Endothelial cell of umbilical vein (primary cell): Measurements from ENCODE around the gene FOXK1. TPM values are rescaled to one million over a fixed set of nuclear protein-coding genes. Genes with fewer than 3 reads are reported as not detected.

Experiments used
- BruUV-seq: library from RNA; stranded (reverse); fragments of 400-500 nt; replicated peaks from 2 replicates; lab custom pipeline; 2021; lab: Mats Ljungman, UMichigan
- CTCF ChIA-PET: fragments of 300-600, 350-600 bp; sonication (Branson Sonifier 250); formaldehyde crosslinking; loops from one replicate; lab custom pipeline; 2021; ENCODE audit warnings: antibody characterized with exemption, inconsistent platforms; lab: Charles Lee
- POLR2A ChIA-PET: fragments of 300-600, 350-600 bp; sonication (Branson Sonifier 250); formaldehyde crosslinking; loops from one replicate; lab custom pipeline; 2021; ENCODE audit warnings: antibody characterized with exemption, inconsistent platforms; lab: Charles Lee
- DNase-seq: peaks from one replicate; pipeline ENCODE4 v3.0.0-alpha.2; 2011; ENCODE audit warnings: low read depth, low spot score
- FAIRE-seq: peaks from 2 replicates; lab custom pipeline; 2011; peaks lifted over from hg19 to GRCh38; lab: Jason Lieb, UNC
- H2AFZ ChIP-seq: 2 replicates; pipeline ENCODE4 v1.6.0; 2012; ENCODE audit warnings: low read depth, low read length, control low read depth, inconsistent platforms
- H3K27ac ChIP-seq: 2 replicates; pipeline ENCODE4 v1.5.1; 2011; ENCODE audit warnings: low read depth, mild to moderate bottlenecking, control low read depth, low read length, moderate library complexity; ENCODE audit not compliant: insufficient read depth
- H3K27me3 ChIP-seq, 2 experiments: 2 replicates each; pipeline versions ENCODE4 v1.6.0 to v1.6.1; 2011; ENCODE audit warnings: low read length in 2 of 2, mixed read lengths in 1 of 2; ENCODE audit not compliant: control insufficient read depth in 2 of 2, insufficient read depth in 2 of 2
- H3K36me3 ChIP-seq, 2 experiments: 2 replicates in 1 of 2; 3 replicates in 1 of 2; pipeline ENCODE4 v1.5.1; 2011; ENCODE audit warnings: low read length in 2 of 2, mild to moderate bottlenecking in 1 of 2, moderate library complexity in 1 of 2; ENCODE audit not compliant: control insufficient read depth in 2 of 2, insufficient read depth in 2 of 2; ENCODE audit errors: extremely low read depth in 1 of 2
- H3K4me1 ChIP-seq: 3 replicates; pipeline ENCODE4 v1.5.1; 2011; ENCODE audit warnings: mild to moderate bottlenecking, low read length; ENCODE audit not compliant: control insufficient read depth, insufficient read depth; ENCODE audit errors: extremely low read depth
- H3K4me2 ChIP-seq: 2 replicates; pipeline ENCODE4 v1.6.1; 2011; ENCODE audit warnings: low read length, control low read depth, mixed read lengths; ENCODE audit not compliant: insufficient read depth
- H3K4me3 ChIP-seq, 3 experiments: fragments of 200-600 bp in 1 of 3; sonication (generic), shearing (Covaris generic) in 1 of 3; replicated peaks in 1 of 3; 2 replicates each; pipeline ENCODE4 v1.5.1; 2011 to 2016; ENCODE audit warnings: control low read depth in 3 of 3, low read length in 3 of 3, mild to moderate bottlenecking in 2 of 3, inconsistent platforms in 1 of 3, low read depth in 1 of 3, moderate library complexity in 1 of 3; ENCODE audit not compliant: insufficient read depth in 1 of 3
- H3K79me2 ChIP-seq: 2 replicates; pipeline ENCODE4 v1.6.0; 2012; ENCODE audit warnings: low read length, inconsistent platforms; ENCODE audit not compliant: control insufficient read depth, insufficient read depth
- H3K9ac ChIP-seq: replicated peaks from 2 replicates; pipeline ENCODE3; 2011; ENCODE audit warnings: low read length, control low read depth; ENCODE audit not compliant: insufficient read depth; ENCODE audit errors: extremely low read depth
- H3K9me1 ChIP-seq: replicated peaks from 3 replicates; pipeline ENCODE4 v1.6.0; 2011; ENCODE audit warnings: mild to moderate bottlenecking, low read length; ENCODE audit not compliant: control insufficient read depth, insufficient read depth; ENCODE audit errors: extremely low read depth
- H3K9me3 ChIP-seq: replicated peaks from 2 replicates; pipeline ENCODE4 v1.5.1; 2012; ENCODE audit warnings: low read length, inconsistent platforms; ENCODE audit not compliant: control insufficient read depth, insufficient read depth
- H4K20me1 ChIP-seq: replicated peaks from 2 replicates; pipeline ENCODE3; 2011; ENCODE audit warnings: mild to moderate bottlenecking, low read length; ENCODE audit not compliant: control insufficient read depth, insufficient read depth; ENCODE audit errors: extremely low read depth
- CTCF ChIP-seq, 2 donors: IDR thresholded peaks; 1 replicate in 1 of 2; 2 replicates in 1 of 2; pipeline ENCODE4 v1.5.1; 2011; ENCODE audit warnings: low read length in 2 of 2, mild to moderate bottlenecking in 2 of 2, moderate library complexity in 2 of 2, control low read depth in 1 of 2, inconsistent platforms in 1 of 2, low read depth in 1 of 2; ENCODE audit not compliant: insufficient read depth in 1 of 2; ENCODE audit errors: extremely low read depth in 1 of 2
- EZH2 ChIP-seq: IDR thresholded peaks from 2 replicates; pipeline ENCODE4 v1.6.1; 2012; ENCODE audit warnings: borderline replicate concordance, low read depth, mild to moderate bottlenecking, moderate library complexity, low read length, inconsistent platforms; ENCODE audit not compliant: severe bottlenecking
- FOS ChIP-seq: IDR thresholded peaks from 2 replicates; pipeline ENCODE4 v1.6.1; 2011; ENCODE audit warnings: mild to moderate bottlenecking, low read length, moderate library complexity, borderline replicate concordance; ENCODE audit not compliant: insufficient read depth
- GATA2 ChIP-seq: IDR thresholded peaks from 2 replicates; pipeline ENCODE4 v1.7.0; 2011; ENCODE audit warnings: low read depth, mild to moderate bottlenecking, moderate library complexity, mixed read lengths, low read length; ENCODE audit not compliant: insufficient read length, insufficient read depth
- JUN ChIP-seq: IDR thresholded peaks from 2 replicates; pipeline ENCODE4 v1.6.1; 2011; ENCODE audit warnings: borderline replicate concordance, low read depth; ENCODE audit not compliant: insufficient read length, insufficient read depth
- MAX ChIP-seq: IDR thresholded peaks from 2 replicates; pipeline ENCODE4 v1.6.1; 2011; ENCODE audit not compliant: insufficient read depth, insufficient read length
- MYC ChIP-seq: IDR thresholded peaks from one replicate; pipeline ENCODE4 v1.6.1; 2011; ENCODE audit warnings: mild to moderate bottlenecking, low read depth, low read length
- POLR2A ChIP-seq: IDR thresholded peaks from 2 replicates; pipeline ENCODE4 v1.6.1; 2012; ENCODE audit warnings: low read depth, mild to moderate bottlenecking, control low read depth, low read length
- POLR2AphosphoS5 ChIP-seq: IDR thresholded peaks from 2 replicates; pipeline ENCODE4 v1.6.1; 2012; ENCODE audit warnings: low read depth, mild to moderate bottlenecking, control low read depth, low read length, moderate library complexity; ENCODE audit not compliant: insufficient read depth
- dilution Hi-C: fragments of 300-500 bp; cut with MboI; formaldehyde crosslinking; loops from one replicate; pipeline ENCODE4 v1.15.0; 2019; ENCODE audit warnings: low sequenced_read_pairs; ENCODE audit not compliant: extremely low pct_ligation_motif_present
- intact Hi-C: fragments of 100-400 bp; cut with micrococcal nuclease; formaldehyde crosslinking; loops from one replicate; pipeline ENCODE4 v1.10.0; 2022
- microRNA-seq: library from miRNA; unstranded; fragments of <30 nt; microRNA quantifications from one replicate; pipeline ENCODE4 v1.2.0, GENCODE V29; 2021; ENCODE audit warnings: borderline number of aligned reads, borderline replicate concordance
- polyA plus RNA-seq, 4 experiments: library from polyadenylated mRNA; depleted of rRNA in 3 of 4; stranded (reverse) in 3 of 4; unstranded in 1 of 4; fragments of >200 nt; gene quantifications; 2 replicates each; pipeline versions ENCODE4 v1.2.1 to v1.2.3, GENCODE V29; 2011 to 2012; ENCODE audit warnings: missing spikeins in 1 of 4
- small RNA-seq: library from RNA; depleted of rRNA; stranded (forward); fragments of <200 nt; gene quantifications from one replicate; pipeline ENCODE3, GENCODE V24; 2012; ENCODE audit warnings: low replicate concordance, low read depth; ENCODE audit not compliant: insufficient read depth, insufficient read length
- total RNA-seq: library from RNA; stranded (reverse); gene quantifications from 2 replicates; pipeline ENCODE4 v1.2.3, GENCODE V29; 2021

FOXK1 gene
- total and polyA plus RNA-seq, 2 donors (not counting 3 experiments of a cell fraction or from before 2014, with no cell fraction given), result 8.0 to 52.1 TPM

GRCh38 chr7:4820405-4820966, 138.4 kb downstream of the FOXK1 start:
- Histone ChIP-seq H2AFZ (no peak overlapping the region), H3K79me2 (no peaks in the 10 kb centered on the region), H3K9ac (no peak overlapping the region), H3K27ac (no peak overlapping the region), H3K4me1 (no peaks in the 10 kb centered on the region), H3K9me3 (no peaks in the 10 kb centered on the region), H3K4me3 (no peak overlapping the region), H3K36me3 (no peaks in the 10 kb centered on the region), H3K27me3 (no peaks in the 10 kb centered on the region), H3K4me2 (no peak overlapping the region), H4K20me1 (no peaks in the 10 kb centered on the region), H3K9me1 (no peaks in the 10 kb centered on the region)
- FAIRE-seq (no peak), DNase-seq (no peak)
- ChIA-PET POLR2A (no interaction called here), CTCF (no interaction called here)
- dilution Hi-C loops (no loop called here), intact Hi-C loops (no loop called here)
- no TSS peak for BruUV-seq
- TF ChIP-seq POLR2A (no peak), MAX (no peak), MYC (no peak), CTCF (IDR thresholded peaks at IDR 0.05; ENCODE audit: extremely low read depth in 1 of 2, insufficient read depth in 1 of 2, low read depth in 1 of 2, low read length in 2 of 2) (no peak), EZH2 (no peak), JUN (no peak), FOS (no peak), POLR2AphosphoS5 (no peak), GATA2 (no peak)

Small RNA genes within 50 kb of the gene (microRNA-seq; reads per million reads assigned to microRNA genes)
- gene MIR4656, result not detected

Small RNA genes within 50 kb of the gene (small RNA-seq; reads per million reads assigned to genes)
- gene MIR4656 (not detected), gene RF00019 (not detected)

Other genes starting within 250 kb of the FOXK1 start
- gene AP5Z1, start 93.3 kb downstream of the FOXK1 start, total RNA-seq, result 58.9 and 64.3 TPM in 2 replicates
- gene AP5Z1, start 93.3 kb downstream of the FOXK1 start, polyA plus RNA-seq, result 53.7 and 67.3 TPM in 2 replicates
- 0.07 TPM in 2 replicates for gene PAPOLB, start 179.7 kb downstream of the FOXK1 start, total RNA-seq
- gene PAPOLB, start 179.7 kb downstream of the FOXK1 start, polyA plus RNA-seq, result not detected in 2 replicates
- 1.0 and 2.5 TPM in 2 replicates for gene RADIL, start 201.4 kb downstream of the FOXK1 start, total RNA-seq
- 1.2 and 1.8 TPM in 2 replicates for gene RADIL, start 201.4 kb downstream of the FOXK1 start, polyA plus RNA-seq